SK-N-SH treated with all-trans-retinoic acid at 6 μM for 48 hours (cell line): Measurements from ENCODE around the gene RNU1-3.
"Not testable (repeated sequence)": the region's sequence is repeated elsewhere in the genome, so short reads cannot be mapped to it uniquely, and the experiment has no call there.

Experiments used
- ATAC-seq: fragments of 200-7000 bp; cut with Tn5 transposase; 3 replicates; pipeline ENCODE4 v1.9.1; 2020; ENCODE audit warnings: mild to moderate bottlenecking, moderate library complexity
- GLIS3 ChIP-seq: fragments of 250-450 bp; sonication (Bioruptor Pico); IDR thresholded peaks from 2 replicates; pipeline ENCODE4 v1.5.0; 2020; ENCODE audit warnings: mild to moderate bottlenecking, moderate library complexity
- ZFP3 ChIP-seq: fragments of 250-450 bp; sonication (Bioruptor Pico); IDR thresholded peaks from 2 replicates; pipeline ENCODE4 v1.5.0; 2020; ENCODE audit warnings: mild to moderate bottlenecking, moderate library complexity
- TF ChIP-seq, protein P1 (sequence below): fragments of 250-450 bp; sonication (Bioruptor Pico); IDR thresholded peaks from 2 replicates; pipeline ENCODE4 v1.8.0; 2020; ENCODE audit warnings: mild to moderate bottlenecking, moderate library complexity, borderline replicate concordance
- TF ChIP-seq, protein P2 (sequence below): fragments of 250-450 bp; sonication (Bioruptor Pico); IDR thresholded peaks from 2 replicates; pipeline ENCODE4 v1.5.0; 2020; ENCODE audit warnings: mild to moderate bottlenecking, moderate library complexity

RNU1-3 gene

GRCh38 chr1:16673976-16674375 lies 7.2 kb upstream of the RNU1-3 start:
- not testable (repeated sequence) for ATAC-seq

DNA sequence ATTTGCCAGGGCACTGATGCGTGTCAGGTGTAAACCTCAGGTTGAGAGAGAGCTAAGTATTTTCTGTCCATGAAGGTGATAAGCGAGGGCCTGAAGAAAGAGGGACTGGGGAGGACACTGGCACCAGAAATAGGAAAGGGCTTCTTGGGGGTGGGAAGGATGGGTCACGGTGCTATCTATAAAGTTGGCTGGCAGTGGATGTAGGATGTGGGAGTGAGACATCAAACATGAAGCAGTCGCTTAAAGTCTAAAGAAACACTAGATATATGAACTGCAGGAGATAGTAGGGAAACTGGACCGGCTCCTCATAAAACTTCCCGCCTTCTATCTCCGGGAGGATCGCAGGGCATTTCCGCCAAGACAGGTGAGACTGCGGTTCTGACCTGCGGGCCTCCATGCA lies 912 bp downstream of the RNU1-3 start:
- ATAC-seq, result not testable (repeated sequence)

DNA sequence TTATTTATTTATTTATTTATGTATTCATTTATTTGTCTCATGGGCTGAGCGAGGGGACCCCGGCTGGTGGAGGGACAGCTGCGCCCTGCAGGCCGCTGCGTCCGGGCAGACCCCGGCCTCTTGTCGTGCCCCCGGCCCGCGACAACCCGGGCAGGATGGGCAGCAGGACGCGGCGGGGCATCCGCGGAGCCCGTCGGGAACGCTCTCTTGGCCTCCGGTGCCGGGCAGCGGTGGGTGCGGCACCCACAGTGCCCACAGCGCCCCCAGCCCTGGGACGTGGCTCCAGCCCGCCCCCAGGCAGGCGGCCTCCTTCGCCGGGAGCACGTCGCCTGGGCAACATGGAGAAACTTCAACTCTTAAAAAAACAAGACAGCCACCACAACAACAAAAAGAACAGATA lies 8.5 kb downstream of the RNU1-3 start:
- ATAC-seq, result not testable (repeated sequence)

DNA sequence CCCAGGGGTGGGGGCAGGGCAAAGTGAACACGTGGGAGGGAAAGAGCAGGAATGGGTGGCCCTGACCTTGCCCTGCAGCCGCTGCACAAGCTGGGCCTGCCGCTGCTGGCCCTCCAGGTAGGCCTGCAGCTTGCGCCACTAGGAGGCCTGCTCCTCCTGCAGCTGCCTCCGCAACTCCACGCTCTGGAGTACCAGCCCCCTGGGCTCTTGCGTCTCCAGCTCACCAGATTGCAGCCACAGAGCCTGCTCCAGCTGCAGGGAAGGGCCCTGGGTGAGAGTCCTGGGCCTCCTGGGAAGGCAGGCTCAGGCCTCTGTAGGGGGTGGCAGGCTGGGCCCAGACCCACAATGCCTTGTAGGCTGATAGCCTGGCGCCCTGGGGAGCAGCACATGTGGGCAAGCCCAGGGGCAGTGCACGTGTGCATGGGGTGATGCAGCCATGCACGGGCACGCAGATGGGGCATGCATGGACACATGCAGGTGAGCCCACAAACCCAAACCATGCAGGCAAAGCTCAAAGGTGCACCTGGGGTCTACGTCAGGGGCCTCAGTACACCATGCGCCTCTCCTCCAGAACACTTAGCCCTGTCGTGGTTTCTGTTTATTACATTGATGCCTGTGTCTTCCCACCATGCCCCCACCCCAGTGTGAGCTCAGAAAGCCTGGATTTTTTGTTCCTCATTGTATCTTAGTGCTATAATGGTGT lies 9.6 kb downstream of the RNU1-3 start:
- ATAC-seq, result peak; percentile 32; the same call in 2 of the 3 replicates

GRCh38 chr1:16656574-16656973 lies 10.2 kb downstream of the RNU1-3 start:
- peak; percentile 68 for ATAC-seq

GRCh38 chr1:16651560-16651959 lies 15.2 kb downstream of the RNU1-3 start:
- peak; percentile 63 for ATAC-seq

GRCh38 chr1:16649960-16650359 lies 16.8 kb downstream of the RNU1-3 start:
- ATAC-seq, result not testable (repeated sequence)

GRCh38 chr1:16649390-16649789 lies 17.4 kb downstream of the RNU1-3 start:
- ATAC-seq, result not testable (repeated sequence)

- not testable (repeated sequence) for ATAC-seq
Observed at GRCh38 chr1:16648756-16649155, 18.0 kb downstream of the RNU1-3 start.

DNA sequence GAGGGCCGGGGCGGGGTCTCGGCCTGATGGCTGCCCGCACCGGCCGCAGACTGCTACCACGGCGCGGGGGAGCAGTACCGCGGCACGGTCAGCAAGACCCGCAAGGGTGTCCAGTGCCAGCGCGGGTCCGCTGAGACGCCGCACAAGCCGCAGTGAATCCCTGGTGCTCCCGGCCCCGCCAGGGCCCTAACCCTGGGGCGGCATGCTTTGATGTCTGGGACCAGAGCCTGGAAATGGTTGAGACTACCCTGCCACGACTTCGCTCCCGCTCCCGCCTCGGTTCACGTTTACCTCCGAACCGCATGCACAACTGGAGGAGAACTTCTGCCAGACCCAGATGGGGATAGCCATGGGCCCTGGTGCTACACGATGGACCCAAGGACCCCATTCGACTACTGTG lies 18.5 kb downstream of the RNU1-3 start:
- not testable (repeated sequence) for ATAC-seq

DNA sequence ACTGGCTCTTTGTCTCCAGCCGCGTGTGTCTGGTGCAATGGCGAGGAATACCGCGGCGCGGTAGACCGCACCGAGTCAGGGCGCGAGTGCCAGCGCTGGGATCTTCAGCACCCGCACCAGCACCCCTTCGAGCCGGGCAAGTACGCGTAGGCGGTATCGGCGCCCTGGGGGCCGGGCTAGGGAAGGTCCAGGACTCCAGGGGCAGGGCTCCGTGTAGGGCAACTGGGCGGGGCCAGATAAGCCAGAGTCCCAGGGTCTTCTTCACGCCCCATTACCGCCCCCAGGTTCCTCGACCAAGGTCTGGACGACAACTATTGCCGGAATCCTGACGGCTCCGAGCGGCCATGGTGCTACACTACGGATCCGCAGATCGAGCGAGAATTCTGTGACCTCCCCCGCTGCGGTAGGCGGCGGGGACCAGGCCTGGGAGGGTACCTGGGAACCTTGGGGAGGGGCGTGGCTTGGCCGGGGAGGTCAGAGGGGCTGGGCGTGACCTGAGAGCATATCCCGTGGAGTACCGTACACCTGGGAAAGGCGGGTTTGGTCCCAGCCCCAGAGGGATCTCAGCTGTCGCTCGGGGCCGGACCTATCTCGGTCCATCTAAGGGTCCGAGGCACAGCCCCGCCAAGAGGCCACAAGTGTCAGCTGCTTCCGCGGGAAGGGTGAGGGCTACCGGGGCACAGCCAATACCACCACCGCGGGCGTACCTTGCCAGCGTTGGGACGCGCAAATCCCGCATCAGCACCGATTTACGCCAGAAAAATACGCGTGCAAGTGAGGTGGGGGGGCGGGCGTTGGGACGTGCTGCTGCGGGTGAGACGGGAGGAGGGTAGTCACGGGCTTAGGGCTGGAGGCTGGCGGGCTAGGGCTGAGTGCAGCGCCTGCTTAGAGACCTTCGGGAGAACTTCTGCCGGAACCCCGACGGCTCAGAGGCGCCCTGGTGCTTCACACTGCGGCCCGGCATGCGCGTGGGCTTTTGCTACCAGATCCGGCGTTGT lies 19.3 kb downstream of the RNU1-3 start:
- ATAC-seq, result not testable (repeated sequence)

DNA sequence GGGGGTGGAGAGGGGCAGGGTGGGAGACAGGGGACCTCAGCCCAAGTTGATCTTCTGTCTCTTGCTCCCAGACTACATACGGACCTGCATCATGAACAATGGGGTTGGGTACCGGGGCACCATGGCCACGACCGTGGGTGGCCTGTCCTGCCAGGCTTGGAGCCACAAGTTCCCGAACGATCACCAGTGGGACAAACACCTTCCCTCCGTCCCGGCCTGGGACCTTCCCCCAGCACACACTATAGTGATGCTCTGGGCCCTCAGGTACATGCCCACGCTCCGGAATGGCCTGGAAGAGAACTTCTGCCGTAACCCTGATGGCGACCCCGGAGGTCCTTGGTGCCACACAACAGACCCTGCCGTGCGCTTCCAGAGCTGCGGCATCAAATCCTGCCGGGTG lies 20.0 kb downstream of the RNU1-3 start:
- not testable (repeated sequence) for ATAC-seq

- ATAC-seq, result not testable (repeated sequence)
Observed at GRCh38 chr1:16646061-16646664, 20.6 kb downstream of the RNU1-3 start.

- ATAC-seq, result not testable (repeated sequence)
Observed at GRCh38 chr1:16645271-16646060, 21.3 kb downstream of the RNU1-3 start.

DNA sequence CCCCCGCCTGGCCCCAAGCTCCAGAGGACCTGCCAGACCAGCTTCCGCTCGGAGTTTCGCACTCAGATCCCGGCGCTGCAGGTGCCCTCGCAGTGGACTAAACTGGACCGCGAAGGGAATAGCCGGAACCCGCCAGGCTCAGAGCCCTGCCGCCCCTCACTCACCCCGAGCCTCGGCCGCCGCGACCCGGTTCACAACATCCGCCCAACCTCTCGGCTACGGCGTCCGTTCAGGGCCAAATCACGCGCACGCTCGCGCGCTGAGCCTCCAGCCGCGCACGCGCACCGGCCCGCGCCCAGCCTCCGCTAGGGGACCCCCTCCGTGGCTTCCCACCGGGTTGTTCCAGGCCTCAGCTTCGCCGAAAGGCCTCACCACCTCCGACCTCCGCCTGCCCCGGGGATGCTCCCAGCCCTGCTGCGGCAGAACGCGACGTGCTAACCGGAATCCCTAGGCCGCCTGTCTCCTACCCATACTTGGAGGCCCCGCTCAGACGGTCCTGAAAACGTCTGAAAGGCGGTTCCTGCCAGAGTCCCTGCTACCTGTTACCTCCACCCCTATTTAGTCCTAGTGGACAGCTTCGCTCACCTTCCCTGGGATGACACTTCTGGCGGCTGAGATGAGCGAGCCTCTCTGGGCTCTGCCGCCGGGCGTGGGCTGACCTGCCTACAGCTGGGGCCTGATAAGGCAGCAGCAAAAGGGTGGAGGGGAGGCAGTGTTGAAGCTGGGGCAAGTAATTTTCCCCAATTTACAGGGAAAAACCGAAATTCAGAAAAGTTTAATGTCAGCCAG lies 22.1 kb downstream of the RNU1-3 start:
- ATAC-seq, result peak; percentile 90
- TF ChIP-seq GLIS3 (CRISPR knock-in tag) (0 out of 2 replicates have a peak, but pooled peaks have one; percentile 36), ZFP3 (CRISPR knock-in tag) (peak; percentile 98)
- TF ChIP-seq, protein P1, sequence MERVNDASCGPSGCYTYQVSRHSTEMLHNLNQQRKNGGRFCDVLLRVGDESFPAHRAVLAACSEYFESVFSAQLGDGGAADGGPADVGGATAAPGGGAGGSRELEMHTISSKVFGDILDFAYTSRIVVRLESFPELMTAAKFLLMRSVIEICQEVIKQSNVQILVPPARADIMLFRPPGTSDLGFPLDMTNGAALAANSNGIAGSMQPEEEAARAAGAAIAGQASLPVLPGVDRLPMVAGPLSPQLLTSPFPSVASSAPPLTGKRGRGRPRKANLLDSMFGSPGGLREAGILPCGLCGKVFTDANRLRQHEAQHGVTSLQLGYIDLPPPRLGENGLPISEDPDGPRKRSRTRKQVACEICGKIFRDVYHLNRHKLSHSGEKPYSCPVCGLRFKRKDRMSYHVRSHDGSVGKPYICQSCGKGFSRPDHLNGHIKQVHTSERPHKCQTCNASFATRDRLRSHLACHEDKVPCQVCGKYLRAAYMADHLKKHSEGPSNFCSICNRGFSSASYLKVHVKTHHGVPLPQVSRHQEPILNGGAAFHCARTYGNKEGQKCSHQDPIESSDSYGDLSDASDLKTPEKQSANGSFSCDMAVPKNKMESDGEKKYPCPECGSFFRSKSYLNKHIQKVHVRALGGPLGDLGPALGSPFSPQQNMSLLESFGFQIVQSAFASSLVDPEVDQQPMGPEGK (CRISPR knock-in tag), result 0 out of 2 replicates have a peak, but pooled peaks have one; percentile 25
- TF ChIP-seq, protein P2, sequence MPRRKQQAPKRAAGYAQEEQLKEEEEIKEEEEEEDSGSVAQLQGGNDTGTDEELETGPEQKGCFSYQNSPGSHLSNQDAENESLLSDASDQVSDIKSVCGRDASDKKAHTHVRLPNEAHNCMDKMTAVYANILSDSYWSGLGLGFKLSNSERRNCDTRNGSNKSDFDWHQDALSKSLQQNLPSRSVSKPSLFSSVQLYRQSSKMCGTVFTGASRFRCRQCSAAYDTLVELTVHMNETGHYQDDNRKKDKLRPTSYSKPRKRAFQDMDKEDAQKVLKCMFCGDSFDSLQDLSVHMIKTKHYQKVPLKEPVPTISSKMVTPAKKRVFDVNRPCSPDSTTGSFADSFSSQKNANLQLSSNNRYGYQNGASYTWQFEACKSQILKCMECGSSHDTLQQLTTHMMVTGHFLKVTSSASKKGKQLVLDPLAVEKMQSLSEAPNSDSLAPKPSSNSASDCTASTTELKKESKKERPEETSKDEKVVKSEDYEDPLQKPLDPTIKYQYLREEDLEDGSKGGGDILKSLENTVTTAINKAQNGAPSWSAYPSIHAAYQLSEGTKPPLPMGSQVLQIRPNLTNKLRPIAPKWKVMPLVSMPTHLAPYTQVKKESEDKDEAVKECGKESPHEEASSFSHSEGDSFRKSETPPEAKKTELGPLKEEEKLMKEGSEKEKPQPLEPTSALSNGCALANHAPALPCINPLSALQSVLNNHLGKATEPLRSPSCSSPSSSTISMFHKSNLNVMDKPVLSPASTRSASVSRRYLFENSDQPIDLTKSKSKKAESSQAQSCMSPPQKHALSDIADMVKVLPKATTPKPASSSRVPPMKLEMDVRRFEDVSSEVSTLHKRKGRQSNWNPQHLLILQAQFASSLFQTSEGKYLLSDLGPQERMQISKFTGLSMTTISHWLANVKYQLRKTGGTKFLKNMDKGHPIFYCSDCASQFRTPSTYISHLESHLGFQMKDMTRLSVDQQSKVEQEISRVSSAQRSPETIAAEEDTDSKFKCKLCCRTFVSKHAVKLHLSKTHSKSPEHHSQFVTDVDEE (CRISPR knock-in tag), result peak; percentile 36; the same call in 1 of the 2 replicates
